Panc1 (cell line): ENCODE measurements around the gene AP3B2. TPM values are rescaled to one million over a fixed set of nuclear protein-coding genes. Genes with fewer than 3 reads are reported as not detected.

Experiments
- ATAC-seq: fragments of 200-7000 bp; cut with Tn5 transposase; 2 replicates; pipeline ENCODE4 v1.9.1; 2020; ENCODE audit warnings: mild to moderate bottlenecking, moderate library complexity
- BruUV-seq: library from RNA; stranded (reverse); fragments of 400-500 nt; replicated peaks from 2 replicates; lab custom pipeline; 2021; lab: Mats Ljungman, UMichigan
- CTCF ChIA-PET: fragments of 300-600 bp; sonication (Branson Sonifier 250); formaldehyde crosslinking; loops from one replicate; lab custom pipeline; 2022; ENCODE audit warnings: antibody characterized with exemption; lab: Charles Lee
- POLR2A ChIA-PET: fragments of 300-600 bp; sonication (Branson Sonifier 250); formaldehyde crosslinking; loops from one replicate; lab custom pipeline; 2022; ENCODE audit warnings: antibody characterized with exemption; lab: Charles Lee
- DNase-seq: peaks from one replicate; pipeline ENCODE4 v3.0.0-alpha.2; 2010; ENCODE audit warnings: low read depth, low spot score
- H3K27ac ChIP-seq: 2 replicates; pipeline ENCODE4 v1.5.1; 2011; ENCODE audit warnings: mild to moderate bottlenecking, low read length, inconsistent platforms
- H3K27me3 ChIP-seq: fragments of 200-500 bp; sonication (Bioruptor generic); 2 replicates; pipeline ENCODE4 v1.6.0; 2014; ENCODE audit warnings: low read length, inconsistent platforms; ENCODE audit not compliant: control insufficient read depth, insufficient read depth
- H3K36me3 ChIP-seq: fragments of 200-500 bp; sonication (Bioruptor generic); 2 replicates; pipeline ENCODE4 v1.5.1; 2014; ENCODE audit warnings: inconsistent platforms, mild to moderate bottlenecking, low read length, moderate library complexity; ENCODE audit not compliant: control insufficient read depth, insufficient read depth
- H3K4me1 ChIP-seq: 2 replicates; pipeline ENCODE4 v1.5.1; 2011; ENCODE audit warnings: inconsistent platforms, mild to moderate bottlenecking, low read length, moderate library complexity; ENCODE audit not compliant: control insufficient read depth, insufficient read depth
- H3K4me3 ChIP-seq, 2 experiments: 2 replicates each; pipeline ENCODE4 v1.5.1; 2011 to 2012; ENCODE audit warnings: low read depth in 2 of 2, low read length in 2 of 2, mild to moderate bottlenecking in 2 of 2, inconsistent platforms in 1 of 2, moderate library complexity in 1 of 2
- H3K9me3 ChIP-seq: fragments of 200-500 bp; sonication (Bioruptor generic); 2 replicates; pipeline ENCODE4 v1.5.1; 2014; ENCODE audit warnings: low read depth, mild to moderate bottlenecking, inconsistent platforms, low read length, moderate library complexity; ENCODE audit not compliant: control insufficient read depth, insufficient read depth
- CTCF ChIP-seq: fragments of 450-650 bp; IDR thresholded peaks from 2 replicates; pipeline ENCODE4 v1.5.1; 2017; ENCODE audit warnings: mild to moderate bottlenecking
- POLR2AphosphoS5 ChIP-seq: IDR thresholded peaks from 2 replicates; pipeline ENCODE4 v1.6.1; 2012; ENCODE audit warnings: mild to moderate bottlenecking, low read depth, low read length, moderate library complexity
- REST ChIP-seq, 2 experiments: IDR thresholded peaks; 2 replicates each; pipeline ENCODE4 v1.6.1; 2011 to 2012; ENCODE audit warnings: low read depth in 2 of 2, control low read depth in 1 of 2, low read length in 1 of 2, mild to moderate bottlenecking in 1 of 2, moderate library complexity in 1 of 2; ENCODE audit not compliant: insufficient read depth in 1 of 2
- SIN3A ChIP-seq: IDR thresholded peaks from 2 replicates; pipeline ENCODE4 v1.6.1; 2012; ENCODE audit warnings: low read depth, mild to moderate bottlenecking, low read length, moderate library complexity, borderline replicate concordance; ENCODE audit not compliant: insufficient read depth
- TCF7L2 ChIP-seq: IDR thresholded peaks from 2 replicates; pipeline ENCODE4 v1.6.1; 2011; ENCODE audit warnings: mild to moderate bottlenecking, low read depth, low read length, inconsistent platforms
- in situ Hi-C: cut with HindIII; loops from 2 replicates; pipeline ENCODE4 v1.10.0; 2016; ENCODE audit warnings: low sequenced_read_pairs, low pct_unique_long_range_greater_than_20kb
- intact Hi-C: fragments of 100-400 bp; cut with micrococcal nuclease; formaldehyde crosslinking; loops from one replicate; pipeline ENCODE4 v1.10.0; 2022; ENCODE audit not compliant: unreplicated experiment
- total RNA-seq: library from RNA; stranded (reverse); gene quantifications from one replicate; pipeline ENCODE4 v1.2.1, GENCODE V29; 2021; ENCODE audit not compliant: unreplicated experiment

AP3B2 gene
- total RNA-seq, 1 experiment from 2014 or later: 0.95 TPM

GRCh38 chr15:82651708-82652107 lies 58.0 kb downstream of the AP3B2 start:
- ChIA-PET CTCF (no interaction called here), POLR2A (no interaction called here)
- no peaks in the 10 kb centered on the region for H3K27me3 ChIP-seq
- H3K36me3 ChIP-seq: no peaks in the 10 kb centered on the region
- H3K27ac ChIP-seq: no peak overlapping the region
- no TSS peak for BruUV-seq
- ATAC-seq (no peak), DNase-seq (no peak)
- no peaks in the 10 kb centered on the region for H3K9me3 ChIP-seq
- in situ Hi-C loops: no loop called here
- intact Hi-C loops: no loop called here
- no peak overlapping the region for H3K4me3 ChIP-seq
- TF ChIP-seq POLR2AphosphoS5 (no peak), TCF7L2 (no peak), CTCF (no peak), REST (IDR thresholded peaks at IDR 0.05; ENCODE audit: insufficient read depth in 1 of 2, low read depth in 2 of 2, low read length in 1 of 2) (no peak)
- peaks cover 5% of the 10 kb centered on the region; the same call in 1 of the 2 replicates for H3K4me1 ChIP-seq

GRCh38 chr15:82650046-82650670 lies 59.5 kb downstream of the AP3B2 start:
- Histone ChIP-seq H3K27ac (no peak overlapping the region), H3K4me1 (peaks cover 18% of the 10 kb centered on the region), H3K36me3 (no peaks in the 10 kb centered on the region), H3K27me3 (no peaks in the 10 kb centered on the region), H3K4me3 (no peak overlapping the region), H3K9me3 (no peaks in the 10 kb centered on the region)
- TF ChIP-seq SIN3A (no peak), POLR2AphosphoS5 (no peak), REST (IDR thresholded peaks at IDR 0.05; ENCODE audit: insufficient read depth in 1 of 2, low read depth in 2 of 2, low read length in 1 of 2) (no peak)
- in situ Hi-C loops: no loop called here
- POLR2A ChIA-PET: interaction anchor here (0.6 kb wide), 1 partner anchor 193 kb away, joined by 7 read pairs; no protein-coding TSS in a partner anchor
- CTCF ChIA-PET: no interaction called here
- intact Hi-C loops: no loop called here
- BruUV-seq: TSS peak; percentile 62
- ATAC-seq (no peak), DNase-seq (no peak)
